K562 (cell line): ENCODE results near the gene FUCA1. TPM values are rescaled to one million over a fixed set of nuclear protein-coding genes. Genes with fewer than 3 reads are reported as not detected.
"Not testable (repeated sequence)": the region's sequence is repeated elsewhere in the genome, so short reads cannot be mapped to it uniquely, and the experiment has no call there.

Experiments
- ATAC-seq: fragments of 200-7000 bp; cut with Tn5 transposase; 3 replicates; pipeline ENCODE4 v1.9.1; 2020; ENCODE audit warnings: moderate library complexity
- BruUV-seq: library from RNA; stranded (reverse); fragments of 400-500 nt; replicated peaks from 2 replicates; lab custom pipeline; 2021; lab: Mats Ljungman, UMichigan
- CTCF ChIA-PET: fragments of 300-600 bp; formaldehyde crosslinking; extraction: SDS; loops from one replicate; lab custom pipeline; 2021; ENCODE audit warnings: low intra/inter-chr PET ratio; lab: Yijun Ruan, JAX
- POLR2A ChIA-PET: fragments of 300-600, 350-650 bp; sonication (Branson Sonifier 250); formaldehyde crosslinking; extraction: SDS; loops from one replicate; lab custom pipeline; 2021; ENCODE audit warnings: antibody characterized with exemption, inconsistent platforms; lab: Yijun Ruan, JAX
- DNase-seq, 4 experiments: peaks; one replicate each; pipeline versions ENCODE4 v3.0.0 to v3.0.0-alpha.2; 2011 to 2018; ENCODE audit warnings: low spot score in 3 of 4, mixed read lengths in 3 of 4; ENCODE audit errors: extremely low read depth in 1 of 4
- FAIRE-seq: peaks from 2 replicates; lab custom pipeline; 2011; peaks lifted over from hg19 to GRCh38; lab: Jason Lieb, UNC
- H2AFZ ChIP-seq: 2 replicates; pipeline ENCODE4 v1.6.0; 2011; ENCODE audit warnings: low read depth, low read length, control low read depth, inconsistent platforms
- H3K27ac ChIP-seq: fragments of 200-600 bp; 3 replicates; pipeline ENCODE4 v1.8.0; 2011; ENCODE audit warnings: low read depth, mild to moderate bottlenecking, control low read depth, inconsistent platforms, low read length, moderate library complexity, mixed read lengths; ENCODE audit errors: extremely low read depth
- H3K27me3 ChIP-seq, 2 experiments: fragments of 300-600 bp in 1 of 2; 2 replicates in 1 of 2; 3 replicates in 1 of 2; pipeline versions ENCODE4 v1.6.0 to v1.8.0; 2011; ENCODE audit warnings: inconsistent platforms in 2 of 2, low read length in 2 of 2, mild to moderate bottlenecking in 1 of 2, mixed read lengths in 1 of 2, moderate library complexity in 1 of 2; ENCODE audit not compliant: control insufficient read depth in 2 of 2, insufficient read depth in 2 of 2
- H3K36me3 ChIP-seq: fragments of 300-600 bp; 3 replicates; pipeline ENCODE4 v1.8.0; 2011; ENCODE audit warnings: mild to moderate bottlenecking, low read length, inconsistent platforms; ENCODE audit not compliant: control insufficient read depth, insufficient read depth
- H3K4me1 ChIP-seq, 2 experiments: fragments of 200-600 bp in 1 of 2; replicated peaks in 1 of 2; 2 replicates in 1 of 2; 3 replicates in 1 of 2; pipeline versions ENCODE4 v1.5.1 to v1.8.0; 2011; ENCODE audit warnings: inconsistent platforms in 2 of 2, low read length in 2 of 2, mild to moderate bottlenecking in 1 of 2, mixed read lengths in 1 of 2, moderate library complexity in 1 of 2; ENCODE audit not compliant: control insufficient read depth in 2 of 2, insufficient read depth in 2 of 2
- H3K4me2 ChIP-seq: 2 replicates; pipeline ENCODE4 v1.6.1; 2011; ENCODE audit warnings: low read length, control low read depth, inconsistent platforms, mixed read lengths; ENCODE audit not compliant: insufficient read depth
- H3K4me3 ChIP-seq: fragments of 200-600 bp; sonication (generic), shearing (Covaris generic); 2 replicates; pipeline ENCODE4 v1.5.1; 2016; ENCODE audit warnings: control low read depth, inconsistent platforms
- H3K79me2 ChIP-seq: fragments of 200-600 bp; 3 replicates; pipeline ENCODE4 v1.8.0; 2011; ENCODE audit warnings: low read length, inconsistent platforms; ENCODE audit not compliant: control insufficient read depth, insufficient read depth
- H3K9ac ChIP-seq, 2 experiments: 2 replicates each; pipeline versions ENCODE4 v1.6.0 to v1.6.1; 2011; ENCODE audit warnings: low read depth in 2 of 2, low read length in 2 of 2, control low read depth in 1 of 2, inconsistent platforms in 1 of 2, mild to moderate bottlenecking in 1 of 2, mixed read lengths in 1 of 2; ENCODE audit not compliant: insufficient read depth in 1 of 2
- H3K9me1 ChIP-seq: one replicate; pipeline ENCODE4 v1.6.0; 2011; ENCODE audit warnings: inconsistent platforms, mild to moderate bottlenecking, low read length, moderate library complexity; ENCODE audit not compliant: control insufficient read depth, insufficient read depth
- H3K9me3 ChIP-seq: replicated peaks from 2 replicates; pipeline ENCODE4 v1.5.1; 2011; ENCODE audit warnings: low read depth, low read length, inconsistent platforms; ENCODE audit not compliant: control insufficient read depth, insufficient read depth
- H4K20me1 ChIP-seq: replicated peaks from 2 replicates; pipeline ENCODE4 v1.6.1; 2011; ENCODE audit warnings: low read length, inconsistent platforms, mixed read lengths; ENCODE audit not compliant: control insufficient read depth, insufficient read depth
- C11orf30 ChIP-seq: fragments of 450-650 bp; IDR thresholded peaks from 2 replicates; pipeline ENCODE4 v1.6.1; 2016; ENCODE audit warnings: low read depth, mild to moderate bottlenecking
- NFE2 ChIP-seq: IDR thresholded peaks from 2 replicates; pipeline ENCODE4 v1.6.1; 2014; ENCODE audit warnings: antibody characterized with exemption, low read depth
- REST ChIP-seq, 2 experiments: fragments of 450-650 bp; formaldehyde crosslinking in 1 of 2; IDR thresholded peaks; 2 replicates each; pipeline versions ENCODE4 v1.4.0 to v1.6.1; 2014 to 2020; ENCODE audit warnings: mild to moderate bottlenecking in 2 of 2, borderline replicate concordance in 1 of 2, low read depth in 1 of 2
- WGBS: fragments of 100-300 bp; shearing (Covaris generic); methylation state at CpG from one replicate; pipeline ENCODE4 v1.1.6; 2016; ENCODE audit warnings: low coverage, mixed read lengths; ENCODE audit not compliant: insufficient coverage; ENCODE audit errors: missing lambda C conversion rate; 5-methylcytosine and 5-hydroxymethylcytosine counted together
- in situ Hi-C: fragments of 300-500 bp; cut with MboI; formaldehyde crosslinking; loops from 4 replicates; pipeline ENCODE4 v1.15.0; 2018; ENCODE audit warnings: inconsistent platforms, mixed read lengths
- intact Hi-C: fragments of 100-400 bp; cut with micrococcal nuclease; formaldehyde crosslinking; loops from 2 replicates; pipeline ENCODE4 v1.14.2; 2022
- polyA plus RNA-seq, 8 experiments: library from polyadenylated mRNA; depleted of rRNA in 4 of 8; stranded (reverse) in 5 of 8; unstranded in 3 of 8; fragments of >200 nt; fragmentation: Nextera tagmentation in 2 of 8; fragmentation: Illumina TruSeq in 1 of 8; extraction: Ambion mirVana in 2 of 8; extraction: Trizol in 1 of 8; gene quantifications; 2 replicates each; pipeline versions ENCODE4 v1.2.1 to v1.2.3, GENCODE V29; 2011 to 2014; ENCODE audit warnings: inconsistent platforms in 1 of 8, missing spikeins in 1 of 8
- total RNA-seq, 7 experiments: library from RNA; depleted of rRNA in 6 of 7; stranded (reverse); fragments of >200 nt in 6 of 7; fragmentation: Illumina TruSeq in 2 of 7; extraction: Trizol in 2 of 7; gene quantifications; 2 replicates each; pipeline versions ENCODE4 v1.2.1 to v1.2.3, GENCODE V29; 2011 to 2021; ENCODE audit warnings: low replicate concordance in 1 of 7

FUCA1 gene
- total and polyA plus RNA-seq, 9 of the 15 experiments (the other 6 are each of a cell fraction or from before 2014, with no cell fraction given), result 7.0 to 20.5 (median 13.5) TPM

- TF ChIP-seq REST (IDR thresholded peaks at IDR 0.05; ENCODE audit: borderline replicate concordance), result no peak
- TF ChIP-seq REST (CRISPR knock-in tag; IDR thresholded peaks at IDR 0.05; ENCODE audit: low read depth), result no peak
- TF ChIP-seq C11orf30, result 0 out of 2 replicates have a peak, but pooled peaks have one; percentile 35
- peak; percentile 57 for TF ChIP-seq NFE2
- TF ChIP-seq, all 486 proteins: peak for 3
Measured at GRCh38 chr1:23836037-23836436, 32.1 kb downstream of the FUCA1 start (continued).

DNA sequence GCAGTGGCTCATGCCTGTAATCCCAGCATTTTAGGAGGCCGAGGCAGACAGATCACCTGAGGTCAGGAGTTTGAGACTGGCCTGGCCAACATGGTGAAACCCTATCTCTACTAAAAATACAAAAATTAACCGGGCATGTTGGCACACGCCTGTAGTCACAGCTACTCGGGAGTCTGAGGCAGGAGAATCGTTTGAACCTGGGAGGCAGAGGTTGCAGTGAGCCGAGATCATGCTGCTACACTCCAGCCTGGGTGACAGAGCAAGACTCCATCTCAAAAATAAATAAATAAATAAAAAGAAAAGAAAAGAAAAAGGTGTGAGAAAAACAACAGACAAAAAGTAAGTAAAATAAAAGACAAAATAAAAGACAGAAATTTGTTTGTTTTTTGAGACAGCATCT lies 33.9 kb downstream of the FUCA1 start:
- BruUV-seq, H4K20me1 ChIP-seq, H3K9me1 ChIP-seq, in situ Hi-C loops, H3K4me3 ChIP-seq, CTCF ChIA-PET, FAIRE-seq, H3K79me2 ChIP-seq, ATAC-seq, H3K9me3 ChIP-seq, H3K9ac ChIP-seq, H3K4me2 ChIP-seq, H3K36me3 ChIP-seq, H3K27me3 ChIP-seq, intact Hi-C loops, H3K27ac ChIP-seq, DNase-seq: not testable (repeated sequence)
- POLR2A ChIA-PET, result interaction anchor here (0.9 to 1.3 kb wide), 2 partner anchors 9 to 17 kb away, joined by 3 to 4 read pairs; partner anchors contain the start of gene HMGCL
- Histone ChIP-seq H3K4me1 (peaks cover 11% of the 10 kb centered on the region in 2 experiments; a peak in 4 of 5 replicates), H2AFZ (0 out of 2 replicates have a peak overlapping the region, but pooled peaks have one; percentile 12)
- 30% methylated on average over 6 of the region's 6 CpGs for WGBS
